ENCODE measurements around the gene AZIN2.
"Not testable (repeated sequence)": the region's sequence is repeated elsewhere in the genome, so short reads cannot be mapped to it uniquely, and the experiment has no call there.

Gene AZIN2

GRCh38 chr1:33120436-33121231, 39.7 kb downstream of the AZIN2 start:
- peak overlapping the region in 1 of 21 experiments; percentile 51 for H3K27ac ChIP-seq
- no peak overlapping the region for H3K4me3 ChIP-seq

DNA sequence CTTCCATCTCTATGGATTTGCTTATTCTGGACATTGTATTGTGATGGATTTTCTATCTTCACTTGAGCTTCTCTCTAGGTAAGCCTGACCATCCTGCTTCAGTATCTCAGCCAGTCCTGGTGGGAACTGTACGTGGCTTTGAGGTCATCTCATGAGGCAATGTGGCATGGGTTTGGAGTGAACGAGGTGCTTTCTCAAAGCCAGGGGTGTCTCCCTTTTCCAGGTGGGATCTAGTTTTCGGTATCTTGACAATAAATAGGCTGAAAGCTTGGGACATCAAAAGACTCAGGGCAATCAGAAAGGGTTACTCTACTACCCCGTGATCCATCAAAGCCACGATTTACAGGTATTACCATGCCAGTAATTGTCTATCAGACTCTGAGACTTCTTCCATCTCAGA, 40.8 kb downstream of the AZIN2 start:
- H3K27ac ChIP-seq, result no peak overlapping the region
- no peak overlapping the region for H3K4me3 ChIP-seq

DNA sequence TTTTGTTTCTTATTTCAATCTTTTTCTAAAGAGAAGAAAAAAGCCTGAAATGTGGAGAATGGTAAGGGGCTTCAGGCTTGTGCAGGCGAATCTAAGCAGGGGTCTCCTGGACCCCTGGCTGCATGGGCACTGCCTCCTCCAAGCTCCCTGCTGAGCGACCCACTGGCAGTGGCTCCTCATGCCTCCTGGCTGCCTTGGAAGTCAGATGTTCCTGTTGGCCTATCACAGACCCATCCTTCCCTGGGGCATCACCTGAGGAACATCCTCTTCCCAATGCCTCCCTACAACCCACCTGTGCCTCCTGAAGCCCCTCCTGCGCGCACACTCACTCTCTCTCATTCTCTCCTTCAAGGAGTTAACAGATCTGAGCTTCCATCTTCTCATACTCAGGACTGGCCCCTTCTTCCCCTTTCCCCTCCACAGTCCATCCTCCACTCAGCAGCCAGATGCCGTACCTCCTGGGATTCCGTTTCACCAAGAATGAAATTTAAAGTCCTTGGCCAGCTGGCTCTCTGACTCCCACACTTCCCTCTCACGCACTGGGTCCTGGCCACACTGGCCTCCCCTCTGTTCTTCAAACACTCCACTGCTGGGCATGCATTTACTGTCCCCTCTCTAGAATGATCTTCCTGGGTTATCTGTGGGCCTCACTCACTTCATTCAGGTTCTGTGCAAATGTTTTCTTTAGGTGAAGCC, 41.7 kb downstream of the AZIN2 start:
- Histone ChIP-seq H3K27ac (peak overlapping the region in 8 of 21 experiments; percentile 8 to 54 (median 30)), H3K4me3 (no peak overlapping the region)

DNA sequence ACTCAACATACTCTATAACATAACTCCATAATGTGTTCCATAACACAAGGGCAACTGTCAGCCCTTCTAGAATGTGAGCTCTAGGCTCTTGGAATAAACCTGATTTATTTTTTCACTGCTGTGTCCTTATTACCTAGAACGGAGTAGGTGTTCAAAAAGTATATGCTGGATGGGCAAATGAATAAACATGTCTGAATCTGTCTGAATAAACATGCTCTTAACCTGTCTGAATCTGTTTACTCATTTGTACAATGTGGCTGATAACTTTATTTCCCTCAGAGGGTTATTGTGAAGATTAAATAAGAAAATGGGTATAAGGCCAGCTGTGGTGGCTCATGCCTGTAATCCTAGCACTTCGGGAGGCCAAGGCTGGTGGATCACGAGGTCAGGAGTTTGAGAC, 42.3 kb downstream of the AZIN2 start:
- no peak overlapping the region for H3K4me3 ChIP-seq
- peak overlapping the region in 8 of 21 experiments; percentile 8 to 54 (median 30) for H3K27ac ChIP-seq

GRCh38 chr1:33124647-33125046, 43.7 kb downstream of the AZIN2 start:
- not testable (repeated sequence) for H3K4me3 ChIP-seq, H3K27ac ChIP-seq

DNA sequence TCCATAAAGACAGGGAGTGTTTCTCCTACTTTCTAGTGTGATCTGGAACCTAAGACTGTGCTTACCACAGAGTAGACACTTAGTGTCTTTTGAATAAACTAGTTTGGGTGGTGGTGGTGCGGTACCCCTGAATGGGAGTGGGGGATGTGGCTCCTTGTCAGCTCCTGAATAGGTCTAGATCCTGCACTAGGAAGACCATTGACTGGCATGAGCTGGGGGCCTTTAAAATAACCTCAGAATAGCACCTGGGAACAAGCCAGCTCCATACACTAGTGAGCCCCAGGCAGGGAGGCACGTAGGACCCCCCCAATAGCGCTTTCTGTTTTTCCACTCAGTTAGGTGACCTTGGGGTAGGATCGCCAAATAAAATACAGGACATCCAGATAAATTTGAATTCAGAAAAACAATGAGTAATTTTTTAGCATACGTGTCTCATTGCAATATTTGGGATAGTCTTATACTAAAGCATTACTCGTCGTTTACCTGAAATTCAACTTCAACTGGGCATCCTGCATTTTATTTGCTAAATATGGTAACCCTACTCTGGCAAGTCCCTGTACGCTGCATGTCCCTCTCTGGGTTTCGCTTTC, 45.6 kb downstream of the AZIN2 start:
- Histone ChIP-seq H3K4me3 (peak overlapping the region; percentile 48 to 67 (median 50)), H3K27ac (peak overlapping the region in 20 of 21 experiments; percentile 61 to 96 (median 86))

- Histone ChIP-seq H3K4me3 (peak overlapping the region; percentile 48 to 67 (median 50)), H3K27ac (peak overlapping the region; percentile 34 to 96 (median 86))
Measured at GRCh38 chr1:33127001-33127823, 46.3 kb downstream of the AZIN2 start.

- no peak overlapping the region for H3K4me3 ChIP-seq
- peak overlapping the region in 17 of 21 experiments; percentile 1 to 95 (median 82) for H3K27ac ChIP-seq
Measured at GRCh38 chr1:33128781-33129180, 47.8 kb downstream of the AZIN2 start.

DNA sequence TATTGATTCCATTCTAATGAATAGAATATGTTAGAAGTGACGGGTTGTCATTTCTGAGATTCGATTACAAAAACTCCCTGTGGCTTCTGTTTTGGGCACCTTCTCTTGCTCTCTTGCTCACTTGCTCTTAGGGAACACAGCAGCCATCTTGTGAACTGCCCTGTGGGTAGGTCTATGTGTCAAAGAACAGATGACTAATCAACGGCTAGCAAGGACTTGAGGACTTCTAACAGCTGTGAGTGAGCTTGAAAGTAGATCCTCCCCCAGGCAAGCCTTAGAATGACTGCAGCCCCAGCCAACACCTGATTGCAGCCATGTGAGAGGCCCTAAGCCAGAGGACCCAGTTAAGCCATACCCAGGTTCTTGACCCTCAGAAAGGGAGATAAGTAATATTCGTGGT, 49.3 kb downstream of the AZIN2 start:
- H3K4me3 ChIP-seq, result no peak overlapping the region

GRCh38 chr1:33131191-33131590, 50.2 kb downstream of the AZIN2 start:
- H3K27ac ChIP-seq, result no peak overlapping the region
- H3K4me3 ChIP-seq, result no peak overlapping the region

More for the DNA sequence above, 49.3 kb downstream of the AZIN2 start:
- H3K27ac ChIP-seq, result peak overlapping the region in 2 of 21 experiments; percentile 16 to 37

GRCh38 chr1:33132549-33132948, 51.6 kb downstream of the AZIN2 start:
- no peak overlapping the region for H3K4me3 ChIP-seq
- no peak overlapping the region for H3K27ac ChIP-seq

GRCh38 chr1:33133478-33134105, 52.6 kb downstream of the AZIN2 start:
- Histone ChIP-seq H3K4me3 (no peak overlapping the region), H3K27ac (no peak overlapping the region)

DNA sequence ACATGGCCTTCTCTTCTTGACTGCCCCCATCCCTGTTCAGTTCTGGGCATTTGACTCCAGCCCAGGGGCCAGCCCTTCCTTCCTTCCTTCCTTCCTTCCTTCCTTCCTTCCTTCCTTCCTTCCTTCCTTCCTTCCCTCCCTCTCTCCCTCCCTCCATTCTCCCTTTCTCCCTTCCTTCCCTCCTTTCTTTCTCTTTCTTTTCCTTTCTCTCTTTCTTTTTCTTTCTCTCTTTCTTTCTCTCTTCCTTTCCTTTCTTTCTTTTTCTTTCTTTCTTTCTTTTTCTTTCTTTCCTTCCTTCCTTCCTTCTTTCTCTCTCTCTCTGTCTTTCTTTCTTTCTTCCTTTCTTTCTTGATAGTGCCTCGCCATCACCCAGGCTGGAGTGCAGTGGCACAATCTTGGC, 55.1 kb downstream of the AZIN2 start:
- H3K27ac ChIP-seq, H3K4me3 ChIP-seq: not testable (repeated sequence)

- Histone ChIP-seq H3K27ac (no peak overlapping the region), H3K4me3 (no peak overlapping the region)
Measured at GRCh38 chr1:33137800-33138199, 56.8 kb downstream of the AZIN2 start.

DNA sequence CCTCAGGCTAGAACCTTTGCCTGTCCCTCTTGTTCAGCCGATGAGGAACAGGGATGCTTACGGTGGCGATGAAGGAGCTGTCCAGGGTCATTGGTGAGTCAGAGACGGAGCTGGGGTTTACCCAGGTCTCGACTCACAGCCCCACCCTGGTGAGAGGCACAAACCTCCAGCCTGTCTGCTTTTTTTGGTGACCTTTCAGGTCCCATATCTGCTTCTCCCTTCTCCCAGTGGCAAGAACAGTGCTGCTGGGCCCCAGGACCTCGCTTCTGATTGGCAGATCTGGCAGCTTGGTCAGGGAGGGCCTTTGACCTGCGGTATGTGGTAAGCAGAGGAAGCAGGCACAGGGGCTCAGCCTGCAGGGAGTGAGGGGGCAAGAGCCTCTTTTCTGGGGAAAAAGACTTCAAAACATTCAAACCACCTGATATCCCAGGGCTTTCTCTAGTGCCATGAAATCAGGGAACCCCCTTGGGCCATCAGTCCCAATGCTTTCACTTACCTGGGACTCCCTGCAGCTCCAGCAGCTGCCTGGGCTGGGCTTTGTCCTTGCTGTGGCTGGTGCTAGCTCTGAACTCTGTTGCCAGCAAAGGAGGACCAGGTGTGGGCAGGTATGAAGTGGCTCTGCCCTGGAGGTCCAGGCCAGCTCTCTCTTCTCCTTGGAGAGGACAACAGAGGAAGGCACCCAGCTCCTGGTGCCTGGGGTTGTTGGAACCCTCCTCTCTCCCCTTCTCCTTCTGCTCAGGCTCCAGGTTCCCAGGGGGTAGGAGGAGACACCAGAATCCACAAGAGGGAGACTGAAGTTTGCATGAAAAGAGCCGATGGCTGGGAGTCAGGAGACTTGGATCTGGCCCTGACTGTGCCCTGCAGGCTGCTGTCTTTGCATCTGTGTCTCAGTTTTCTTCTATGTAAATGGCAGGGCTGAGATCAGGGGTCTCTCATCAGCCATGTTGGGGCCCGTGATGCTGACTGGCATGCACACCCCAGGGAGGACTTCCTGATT, 59.5 kb downstream of the AZIN2 start:
- Histone ChIP-seq H3K4me3 (no peak overlapping the region), H3K27ac (no peak overlapping the region)

- no peak overlapping the region for H3K27ac ChIP-seq
Measured at GRCh38 chr1:33141216-33141615, 60.3 kb downstream of the AZIN2 start.

DNA sequence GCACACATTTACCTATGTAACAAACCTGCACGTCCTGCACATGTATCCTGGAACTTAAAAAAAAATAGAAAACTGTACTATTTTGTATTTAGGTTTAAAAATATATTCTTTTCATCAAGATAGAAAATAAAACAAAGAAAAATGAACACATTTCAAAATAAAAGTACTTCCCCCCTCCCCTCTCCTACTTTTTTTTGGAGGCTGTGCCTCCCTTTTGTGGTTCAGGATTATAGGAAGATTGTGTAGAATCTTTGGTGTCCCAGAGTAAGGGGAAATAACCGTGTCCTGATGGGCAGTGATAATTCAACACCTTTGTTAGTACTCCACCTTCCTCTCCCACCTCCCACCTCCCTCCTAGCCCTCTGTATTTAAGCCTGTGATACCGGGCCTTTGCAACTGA, 60.8 kb downstream of the AZIN2 start:
- H3K4me3 ChIP-seq, result no peak overlapping the region
- peak overlapping the region in 2 of 21 experiments; percentile 27 to 36 for H3K27ac ChIP-seq

More at GRCh38 chr1:33141216-33141615, 60.3 kb downstream of the AZIN2 start:
- H3K4me3 ChIP-seq, result no peak overlapping the region

DNA sequence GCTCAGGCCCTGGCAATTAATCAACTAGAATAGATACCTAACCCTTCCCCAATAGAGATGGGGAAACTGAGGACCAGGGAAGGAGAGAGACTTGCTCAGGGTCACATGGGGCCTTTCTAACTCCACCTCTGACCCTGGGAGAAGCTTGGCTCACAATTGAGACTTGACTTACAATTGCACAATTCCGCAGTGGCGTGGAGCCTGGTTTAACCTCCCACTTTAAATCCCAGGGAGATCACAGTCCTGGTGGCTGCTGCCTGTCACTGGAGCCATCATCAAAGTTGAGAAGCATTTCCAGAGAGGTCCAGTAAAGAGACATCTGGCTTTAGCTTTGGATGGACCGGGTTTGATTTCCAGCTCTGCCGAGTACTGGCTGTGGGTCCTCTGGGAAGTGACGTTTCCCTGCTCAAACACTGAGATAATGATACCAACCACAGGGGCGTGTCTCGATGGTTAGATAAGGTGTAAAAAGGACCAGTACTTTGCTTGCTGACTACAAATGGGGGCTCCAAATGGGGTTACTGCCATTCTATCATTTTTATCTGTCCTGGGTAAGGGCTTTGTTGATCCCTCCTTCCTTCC, 61.6 kb downstream of the AZIN2 start:
- no peak overlapping the region for H3K4me3 ChIP-seq
- peak overlapping the region in 1 of 21 experiments; percentile 36 for H3K27ac ChIP-seq
